Measurements from ENCODE around the gene FAM163B.

FAM163B gene

GRCh38 chr9:133583111-133583510 lies 26.1 kb downstream of the FAM163B start:
- H3K4me3 ChIP-seq (ENCODE audit: low read length), result no peak overlapping the region
- H3K27me3 ChIP-seq (ENCODE audit: insufficient read depth, low read length), result no peaks in the 10 kb centered on the region; the same call in 1 of the 2 replicates
- H3K9ac ChIP-seq (ENCODE audit: low read depth, low read length), result no peak overlapping the region
- no peak overlapping the region for H3K27ac ChIP-seq (ENCODE audit: low read length)
- H3K4me1 ChIP-seq (ENCODE audit: insufficient read depth, low read length), result peaks cover 19% of the 10 kb centered on the region; the same call in 1 of the 2 replicates
- no peaks in the 10 kb centered on the region for H3K36me3 ChIP-seq (ENCODE audit: insufficient read depth, low read depth, low read length)
- no peaks in the 10 kb centered on the region for H3K9me3 ChIP-seq (ENCODE audit: insufficient read depth, low read depth, low read length)

- Histone ChIP-seq H3K4me3 (ENCODE audit: low read length) (no peak overlapping the region), H3K27me3 (ENCODE audit: insufficient read depth, low read length) (no peaks in the 10 kb centered on the region; the same call in 1 of the 2 replicates), H3K36me3 (ENCODE audit: insufficient read depth, low read depth, low read length) (no peaks in the 10 kb centered on the region), H3K27ac (ENCODE audit: low read length) (no peak overlapping the region), H3K9ac (ENCODE audit: low read depth, low read length) (no peak overlapping the region), H3K9me3 (ENCODE audit: insufficient read depth, low read depth, low read length) (no peaks in the 10 kb centered on the region), H3K4me1 (ENCODE audit: insufficient read depth, low read length) (peaks cover 19% of the 10 kb centered on the region; the same call in 1 of the 2 replicates)
Observed at GRCh38 chr9:133582501-133583045, 26.6 kb downstream of the FAM163B start.

GRCh38 chr9:133581513-133582343 lies 27.5 kb downstream of the FAM163B start:
- Histone ChIP-seq H3K9ac (ENCODE audit: low read depth, low read length) (no peak overlapping the region), H3K27me3 (ENCODE audit: insufficient read depth, low read length) (no peaks in the 10 kb centered on the region; the same call in 1 of the 2 replicates), H3K36me3 (ENCODE audit: insufficient read depth, low read depth, low read length) (no peaks in the 10 kb centered on the region), H3K27ac (ENCODE audit: low read length) (no peak overlapping the region), H3K4me3 (ENCODE audit: low read length) (no peak overlapping the region), H3K9me3 (ENCODE audit: insufficient read depth, low read depth, low read length) (no peaks in the 10 kb centered on the region), H3K4me1 (ENCODE audit: insufficient read depth, low read length) (peaks cover 19% of the 10 kb centered on the region; the same call in 1 of the 2 replicates)

GRCh38 chr9:133581011-133581410 lies 28.2 kb downstream of the FAM163B start:
- Histone ChIP-seq H3K27ac (ENCODE audit: low read length) (no peak overlapping the region), H3K36me3 (ENCODE audit: insufficient read depth, low read depth, low read length) (no peaks in the 10 kb centered on the region), H3K4me1 (ENCODE audit: insufficient read depth, low read length) (peaks cover 17% of the 10 kb centered on the region; the same call in 1 of the 2 replicates), H3K9me3 (ENCODE audit: insufficient read depth, low read depth, low read length) (no peaks in the 10 kb centered on the region), H3K9ac (ENCODE audit: low read depth, low read length) (no peak overlapping the region), H3K27me3 (ENCODE audit: insufficient read depth, low read length) (no peaks in the 10 kb centered on the region), H3K4me3 (ENCODE audit: low read length) (no peak overlapping the region)

- no peak overlapping the region for H3K9ac ChIP-seq (ENCODE audit: low read depth, low read length)
- H3K27me3 ChIP-seq (ENCODE audit: insufficient read depth, low read length), result no peaks in the 10 kb centered on the region
- H3K9me3 ChIP-seq (ENCODE audit: insufficient read depth, low read depth, low read length), result no peaks in the 10 kb centered on the region
- H3K4me1 ChIP-seq (ENCODE audit: insufficient read depth, low read length), result peaks cover 17% of the 10 kb centered on the region; the same call in 1 of the 2 replicates
- H3K36me3 ChIP-seq (ENCODE audit: insufficient read depth, low read depth, low read length), result no peaks in the 10 kb centered on the region
- no peak overlapping the region for H3K4me3 ChIP-seq (ENCODE audit: low read length)
- no peak overlapping the region for H3K27ac ChIP-seq (ENCODE audit: low read length)
Observed at GRCh38 chr9:133580419-133580738, 28.8 kb downstream of the FAM163B start.

GRCh38 chr9:133579601-133580418 lies 29.4 kb downstream of the FAM163B start:
- Histone ChIP-seq H3K36me3 (ENCODE audit: insufficient read depth, low read depth, low read length) (no peaks in the 10 kb centered on the region), H3K4me1 (ENCODE audit: insufficient read depth, low read length) (peaks cover 16% of the 10 kb centered on the region; the same call in 1 of the 2 replicates), H3K4me3 (ENCODE audit: low read length) (no peak overlapping the region), H3K9me3 (ENCODE audit: insufficient read depth, low read depth, low read length) (no peaks in the 10 kb centered on the region), H3K9ac (ENCODE audit: low read depth, low read length) (no peak overlapping the region), H3K27me3 (ENCODE audit: insufficient read depth, low read length) (no peaks in the 10 kb centered on the region), H3K27ac (ENCODE audit: low read length) (no peak overlapping the region)

- no peak overlapping the region for H3K27ac ChIP-seq (ENCODE audit: low read length)
- no peak overlapping the region for H3K9ac ChIP-seq (ENCODE audit: low read depth, low read length)
- H3K27me3 ChIP-seq (ENCODE audit: insufficient read depth, low read length), result no peaks in the 10 kb centered on the region
- H3K9me3 ChIP-seq (ENCODE audit: insufficient read depth, low read depth, low read length), result no peaks in the 10 kb centered on the region
- no peak overlapping the region for H3K4me3 ChIP-seq (ENCODE audit: low read length)
- no peaks in the 10 kb centered on the region for H3K36me3 ChIP-seq (ENCODE audit: insufficient read depth, low read depth, low read length)
- H3K4me1 ChIP-seq (ENCODE audit: insufficient read depth, low read length), result peaks cover 9% of the 10 kb centered on the region; the same call in 1 of the 2 replicates
Observed at GRCh38 chr9:133578524-133579441, 30.4 kb downstream of the FAM163B start.

- H3K9me3 ChIP-seq (ENCODE audit: insufficient read depth, low read depth, low read length), result no peaks in the 10 kb centered on the region
- no peak overlapping the region for H3K27ac ChIP-seq (ENCODE audit: low read length)
- H3K4me3 ChIP-seq (ENCODE audit: low read length), result no peak overlapping the region
- H3K27me3 ChIP-seq (ENCODE audit: insufficient read depth, low read length), result no peaks in the 10 kb centered on the region
- H3K9ac ChIP-seq (ENCODE audit: low read depth, low read length), result no peak overlapping the region
- H3K36me3 ChIP-seq (ENCODE audit: insufficient read depth, low read depth, low read length), result no peaks in the 10 kb centered on the region
- H3K4me1 ChIP-seq (ENCODE audit: insufficient read depth, low read length), result peaks cover 9% of the 10 kb centered on the region; the same call in 1 of the 2 replicates
Observed at GRCh38 chr9:133577737-133578112, 31.5 kb downstream of the FAM163B start.

- Histone ChIP-seq H3K4me1 (ENCODE audit: insufficient read depth, low read length) (peaks cover 9% of the 10 kb centered on the region; the same call in 1 of the 2 replicates), H3K27ac (ENCODE audit: low read length) (no peak overlapping the region), H3K27me3 (ENCODE audit: insufficient read depth, low read length) (no peaks in the 10 kb centered on the region), H3K4me3 (ENCODE audit: low read length) (no peak overlapping the region), H3K9ac (ENCODE audit: low read depth, low read length) (no peak overlapping the region), H3K36me3 (ENCODE audit: insufficient read depth, low read depth, low read length) (no peaks in the 10 kb centered on the region), H3K9me3 (ENCODE audit: insufficient read depth, low read depth, low read length) (no peaks in the 10 kb centered on the region)
Observed at GRCh38 chr9:133576875-133577736, 32.1 kb downstream of the FAM163B start.

- no peaks in the 10 kb centered on the region for H3K9me3 ChIP-seq (ENCODE audit: insufficient read depth, low read depth, low read length)
- H3K4me1 ChIP-seq (ENCODE audit: insufficient read depth, low read length), result peaks cover 7% of the 10 kb centered on the region; the same call in 1 of the 2 replicates
- no peaks in the 10 kb centered on the region for H3K36me3 ChIP-seq (ENCODE audit: insufficient read depth, low read depth, low read length)
- H3K27ac ChIP-seq (ENCODE audit: low read length), result no peak overlapping the region
- H3K27me3 ChIP-seq (ENCODE audit: insufficient read depth, low read length), result no peaks in the 10 kb centered on the region
- H3K9ac ChIP-seq (ENCODE audit: low read depth, low read length), result no peak overlapping the region
- H3K4me3 ChIP-seq (ENCODE audit: low read length), result no peak overlapping the region
Observed at GRCh38 chr9:133576031-133576874, 32.9 kb downstream of the FAM163B start.

All from iPS-20b (cell line).